Endodermal cell (in vitro differentiated cells): ENCODE results near the gene TMEM200C. TPM values are rescaled to one million over a fixed set of nuclear protein-coding genes. Genes with fewer than 3 reads are reported as not detected.

Source experiments
- DNase-seq: peaks from one replicate; pipeline ENCODE4 v3.0.0-alpha.2; 2017
- H3K27ac ChIP-seq: 2 replicates; pipeline ENCODE4 v1.5.1; 2013; ENCODE audit warnings: mild to moderate bottlenecking, low read depth, low read length, moderate library complexity
- H3K27me3 ChIP-seq: 2 replicates; pipeline ENCODE4 v1.6.1; 2013; ENCODE audit warnings: mild to moderate bottlenecking, low read length, moderate library complexity; ENCODE audit not compliant: insufficient read depth, control insufficient read depth, poor library complexity, severe bottlenecking
- H3K36me3 ChIP-seq: 2 replicates; pipeline ENCODE4 v1.7.0; 2013; ENCODE audit warnings: mild to moderate bottlenecking, low read length, moderate library complexity; ENCODE audit not compliant: control insufficient read depth, insufficient read depth
- H3K4me1 ChIP-seq: one replicate; pipeline ENCODE4 v1.7.0; 2013; ENCODE audit warnings: low read length; ENCODE audit not compliant: control insufficient read depth, insufficient read depth
- H3K4me3 ChIP-seq: 2 replicates; pipeline ENCODE4 v1.5.1; 2013; ENCODE audit warnings: mild to moderate bottlenecking, low read length, moderate library complexity
- H3K9ac ChIP-seq: 2 replicates; pipeline ENCODE4 v1.6.1; 2013; ENCODE audit warnings: mild to moderate bottlenecking, low read length, moderate library complexity; ENCODE audit not compliant: poor library complexity, severe bottlenecking; ENCODE audit errors: extremely low read depth
- H3K9me3 ChIP-seq: 2 replicates; pipeline ENCODE4 v1.6.1; 2013; ENCODE audit warnings: mild to moderate bottlenecking, low read length, moderate library complexity; ENCODE audit not compliant: control insufficient read depth
- H3K27ac Mint-ChIP-seq: 2 replicates; pipeline ENCODE4 v1.8.0; 2020; ENCODE audit warnings: mixed read lengths
- H3K27me3 Mint-ChIP-seq: 2 replicates; pipeline ENCODE4 v1.8.0; 2021; ENCODE audit warnings: mild to moderate bottlenecking, mixed read lengths; ENCODE audit not compliant: insufficient read depth
- H3K36me3 Mint-ChIP-seq: 2 replicates; pipeline ENCODE4 v1.8.0; 2020; ENCODE audit warnings: low read depth, mixed read lengths
- H3K4me1 Mint-ChIP-seq: 2 replicates; pipeline ENCODE4 v1.8.0; 2020; ENCODE audit warnings: mixed read lengths
- H3K4me3 Mint-ChIP-seq: 2 replicates; pipeline ENCODE4 v1.8.0; 2020; ENCODE audit warnings: mild to moderate bottlenecking, moderate library complexity, mixed read lengths
- H3K9me3 Mint-ChIP-seq: 2 replicates; pipeline ENCODE4 v1.8.0; 2020; ENCODE audit warnings: mild to moderate bottlenecking, mixed read lengths
- WGBS, 2 experiments: methylation state at CpG; one replicate each; pipeline versions ENCODE4 v1.1.5 to v1.1.7; 2013; ENCODE audit warnings: missing lambda C conversion rate in 2 of 2, mixed read lengths in 1 of 2; ENCODE audit not compliant: insufficient coverage in 1 of 2, insufficient read length in 1 of 2; 5-methylcytosine and 5-hydroxymethylcytosine counted together
- total RNA-seq, 2 donors: library from RNA; stranded (reverse); fragmentation: NEBNext Ultra II Directional in 1 of 2; extraction: Animal tissue kit (Norgen Biotek cat#: 25700) in 1 of 2; gene quantifications; 2 replicates in 1 of 2; 3 replicates in 1 of 2; pipeline ENCODE4 v1.2.1, GENCODE V29; 2021
- TF ChIP-seq, protein P1 (sequence below): fragments of 200-600 bp; sonication (generic); conservative IDR thresholded peaks from 2 replicates; pipeline ENCODE4 v1.5.0; 2021; ENCODE audit warnings: antibody characterized with exemption, mild to moderate bottlenecking

The TMEM200C gene
- total RNA-seq, 2 donors from 2014 or later, result 4.7 to 7.3 TPM

DNA sequence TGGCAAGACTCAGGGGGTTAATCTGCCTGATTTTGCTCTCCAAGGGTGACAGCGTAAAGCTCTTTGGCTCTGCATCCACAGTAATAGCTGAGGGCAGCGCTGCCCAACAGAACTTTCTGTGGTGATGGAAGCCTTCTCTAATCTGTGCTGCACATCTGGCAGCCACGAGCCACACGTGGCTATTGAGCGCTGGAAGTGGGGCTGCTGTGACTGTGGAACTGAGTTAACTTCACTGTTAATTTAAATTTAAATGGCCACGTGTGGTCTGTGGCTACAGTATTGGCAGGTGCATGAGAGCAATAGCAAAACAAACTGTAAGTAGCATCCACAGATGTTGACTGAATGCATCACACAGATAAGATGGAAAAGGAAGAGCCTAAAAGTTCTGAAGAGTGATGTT is 47.3 kb upstream of the TMEM200C start:
- Histone ChIP-seq H3K9me3 (no peaks in the 10 kb centered on the region), H3K4me3 (no peak overlapping the region), H3K4me1 (no peaks in the 10 kb centered on the region), H3K36me3 (no peaks in the 10 kb centered on the region), H3K27ac (no peak overlapping the region), H3K9ac (no peak overlapping the region), H3K27me3 (no peaks in the 10 kb centered on the region)
- Mint-ChIP-seq H3K4me1 (peaks cover 5% of the 10 kb centered on the region), H3K4me3 (no peak overlapping the region), H3K27me3 (no peaks in the 10 kb centered on the region), H3K36me3 (no peaks in the 10 kb centered on the region), H3K27ac (no peak overlapping the region), H3K9me3 (no peaks in the 10 kb centered on the region)
- 69 to 89% methylated on average over 5 to 6 of the region's 6 CpGs for WGBS, 2 experiments
- TF ChIP-seq, protein P1, sequence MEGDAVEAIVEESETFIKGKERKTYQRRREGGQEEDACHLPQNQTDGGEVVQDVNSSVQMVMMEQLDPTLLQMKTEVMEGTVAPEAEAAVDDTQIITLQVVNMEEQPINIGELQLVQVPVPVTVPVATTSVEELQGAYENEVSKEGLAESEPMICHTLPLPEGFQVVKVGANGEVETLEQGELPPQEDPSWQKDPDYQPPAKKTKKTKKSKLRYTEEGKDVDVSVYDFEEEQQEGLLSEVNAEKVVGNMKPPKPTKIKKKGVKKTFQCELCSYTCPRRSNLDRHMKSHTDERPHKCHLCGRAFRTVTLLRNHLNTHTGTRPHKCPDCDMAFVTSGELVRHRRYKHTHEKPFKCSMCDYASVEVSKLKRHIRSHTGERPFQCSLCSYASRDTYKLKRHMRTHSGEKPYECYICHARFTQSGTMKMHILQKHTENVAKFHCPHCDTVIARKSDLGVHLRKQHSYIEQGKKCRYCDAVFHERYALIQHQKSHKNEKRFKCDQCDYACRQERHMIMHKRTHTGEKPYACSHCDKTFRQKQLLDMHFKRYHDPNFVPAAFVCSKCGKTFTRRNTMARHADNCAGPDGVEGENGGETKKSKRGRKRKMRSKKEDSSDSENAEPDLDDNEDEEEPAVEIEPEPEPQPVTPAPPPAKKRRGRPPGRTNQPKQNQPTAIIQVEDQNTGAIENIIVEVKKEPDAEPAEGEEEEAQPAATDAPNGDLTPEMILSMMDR, result no peak
- DNase-seq, result no peak

GRCh38 chr18:5941890-5942289 is 46.6 kb upstream of the TMEM200C start:
- Mint-ChIP-seq H3K36me3 (no peaks in the 10 kb centered on the region), H3K4me3 (no peak overlapping the region), H3K27me3 (no peaks in the 10 kb centered on the region), H3K4me1 (peaks cover under 1% of the 10 kb centered on the region), H3K27ac (peak overlapping the region; percentile 68), H3K9me3 (no peaks in the 10 kb centered on the region)
- Histone ChIP-seq H3K4me1 (no peaks in the 10 kb centered on the region), H3K27me3 (no peaks in the 10 kb centered on the region), H3K27ac (no peak overlapping the region), H3K36me3 (no peaks in the 10 kb centered on the region), H3K9me3 (no peaks in the 10 kb centered on the region), H3K9ac (no peak overlapping the region), H3K4me3 (no peak overlapping the region)
- peak; percentile 65 for DNase-seq
- WGBS, 2 experiments, result 43 to 56% methylated on average over 1 to 3 of the region's 3 CpGs
- TF ChIP-seq, protein P1, result no peak

GRCh38 chr18:5939801-5940667 is 44.7 kb upstream of the TMEM200C start:
- 94 to 95% methylated on average over 4 to 7 of the region's 7 CpGs for WGBS, 2 experiments
- H3K4me1 ChIP-seq, result no peaks in the 10 kb centered on the region
- H3K9me3 ChIP-seq, result no peaks in the 10 kb centered on the region
- Mint-ChIP-seq H3K36me3 (no peaks in the 10 kb centered on the region), H3K27me3 (peaks cover 2% of the 10 kb centered on the region), H3K9me3 (no peaks in the 10 kb centered on the region), H3K4me1 (peaks cover 2% of the 10 kb centered on the region), H3K27ac (no peak overlapping the region), H3K4me3 (no peak overlapping the region)
- no peaks in the 10 kb centered on the region for H3K27me3 ChIP-seq
- no peak overlapping the region for H3K4me3 ChIP-seq
- H3K9ac ChIP-seq, result no peak overlapping the region
- TF ChIP-seq, protein P1, result no peak
- no peak for DNase-seq
- no peak overlapping the region for H3K27ac ChIP-seq
- H3K36me3 ChIP-seq, result no peaks in the 10 kb centered on the region
